Hematopoietic multipotent progenitor cell treated with erythropoietin and hydrocortisone succinate and interleukin-3 and kit ligand, for 17 days (in vitro differentiated cells): ENCODE data around the gene PPP2R2D.
"Not testable (repeated sequence)": the region's sequence is repeated elsewhere in the genome, so short reads cannot be mapped to it uniquely, and the experiment has no call there.

Source experiments
- DNase-seq: peaks from one replicate; pipeline ENCODE4 v3.0.0-alpha.2; 2015; ENCODE audit warnings: low spot score

Gene PPP2R2D

DNA sequence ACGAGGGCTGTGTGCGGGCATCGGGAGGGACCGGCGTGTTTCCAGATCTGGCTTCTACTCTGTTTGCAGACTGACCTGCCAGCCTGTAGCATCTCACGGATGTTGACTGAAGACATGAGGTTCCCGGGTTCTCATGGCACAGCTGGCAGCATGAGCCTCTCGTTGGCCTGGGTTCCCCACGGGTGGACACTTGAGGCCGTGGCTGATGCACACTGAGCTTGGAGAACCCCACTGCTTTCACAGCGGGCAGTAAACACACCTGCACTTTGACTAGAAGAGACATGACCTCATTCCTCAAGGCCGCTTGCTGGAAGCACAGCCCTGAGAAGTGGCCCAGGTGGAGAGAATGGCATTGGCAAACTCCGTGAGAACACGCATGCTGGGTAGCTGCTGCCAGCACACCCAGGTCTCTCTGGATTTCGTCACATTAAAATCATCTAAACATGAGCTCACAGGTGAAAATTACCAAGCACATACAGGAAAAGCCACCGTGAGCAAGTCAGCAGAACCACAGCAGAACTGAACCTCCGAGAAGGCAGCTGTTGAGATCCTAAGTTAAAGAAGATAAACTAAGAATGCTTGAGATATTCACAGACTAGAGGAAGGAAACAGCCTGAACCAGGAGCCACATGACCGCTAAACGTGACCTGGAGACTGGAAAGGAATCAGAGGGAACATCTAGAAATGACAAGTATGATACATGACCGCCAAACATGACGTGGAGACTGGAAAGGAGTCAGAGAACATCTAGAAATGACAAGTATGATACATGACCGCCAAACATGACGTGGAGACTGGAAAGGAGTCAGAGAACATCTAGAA, 48.4 kb downstream of the PPP2R2D start:
- DNase-seq: no peak

DNA sequence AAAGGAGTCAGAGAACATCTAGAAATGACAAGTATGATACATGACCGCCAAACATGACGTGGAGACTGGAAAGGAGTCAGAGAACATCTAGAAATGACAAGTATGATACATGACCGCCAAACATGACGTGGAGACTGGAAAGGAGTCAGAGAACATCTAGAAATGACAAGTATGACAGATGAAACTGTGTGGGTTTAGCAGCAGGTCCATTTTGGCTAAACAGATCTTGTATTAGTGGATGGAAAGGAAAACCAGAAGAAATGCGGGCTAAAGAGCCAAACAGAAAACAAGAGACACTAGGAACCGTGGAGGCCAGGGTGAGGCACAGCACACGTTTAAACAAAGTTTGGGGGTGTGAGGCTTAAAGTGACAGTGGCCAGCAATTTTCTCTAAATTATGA, 49.1 kb downstream of the PPP2R2D start:
- not testable (repeated sequence) for DNase-seq

DNA sequence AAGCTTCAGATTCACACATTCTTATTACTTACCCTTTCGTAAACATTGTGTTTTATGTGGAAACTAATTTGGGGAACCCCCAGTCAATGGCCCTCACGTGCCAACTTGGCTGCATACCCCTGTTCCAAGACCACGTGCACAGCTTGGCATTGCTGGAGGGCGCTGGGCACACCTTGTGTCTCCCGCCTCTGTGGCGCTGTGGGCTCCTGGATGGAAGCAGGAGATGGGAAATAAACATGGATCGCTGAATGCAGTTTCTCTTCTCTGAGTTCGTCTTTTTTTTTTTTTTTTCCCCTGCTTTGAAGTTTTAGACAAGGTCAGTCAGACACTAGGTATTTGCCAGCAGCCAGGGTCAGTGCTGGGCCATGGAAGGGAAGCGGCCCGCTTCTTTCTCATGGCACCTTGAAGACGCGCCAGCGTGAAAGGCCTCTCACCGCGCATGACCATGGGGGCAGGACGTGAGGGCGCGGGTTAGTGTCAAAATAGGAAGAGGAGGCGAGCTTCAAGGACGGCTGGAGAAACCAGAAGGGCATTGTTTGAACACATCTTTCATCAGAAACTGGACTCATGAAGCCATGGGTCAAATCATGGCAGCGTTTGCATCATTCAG, 53.7 kb downstream of the PPP2R2D start:
- no peak for DNase-seq

DNA sequence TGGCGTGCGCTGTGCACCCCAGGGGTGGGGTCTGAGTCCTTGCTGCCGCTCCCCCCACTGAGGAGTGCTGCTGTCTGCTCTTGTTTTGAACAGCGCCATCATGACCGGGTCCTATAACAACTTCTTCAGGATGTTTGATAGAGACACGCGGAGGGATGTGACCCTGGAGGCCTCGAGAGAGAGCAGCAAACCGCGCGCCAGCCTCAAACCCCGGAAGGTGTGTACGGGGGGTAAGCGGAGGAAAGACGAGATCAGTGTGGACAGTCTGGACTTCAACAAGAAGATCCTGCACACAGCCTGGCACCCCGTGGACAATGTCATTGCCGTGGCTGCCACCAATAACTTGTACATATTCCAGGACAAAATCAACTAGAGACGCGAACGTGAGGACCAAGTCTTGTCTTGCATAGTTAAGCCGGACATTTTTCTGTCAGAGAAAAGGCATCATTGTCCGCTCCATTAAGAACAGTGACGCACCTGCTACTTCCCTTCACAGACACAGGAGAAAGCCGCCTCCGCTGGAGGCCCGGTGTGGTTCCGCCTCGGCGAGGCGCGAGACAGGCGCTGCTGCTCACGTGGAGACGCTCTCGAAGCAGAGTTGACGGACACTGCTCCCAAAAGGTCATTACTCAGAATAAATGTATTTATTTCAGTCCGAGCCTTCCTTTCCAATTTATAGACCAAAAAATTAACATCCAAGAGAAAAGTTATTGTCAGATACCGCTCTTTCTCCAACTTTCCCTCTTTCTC, 55.0 kb downstream of the PPP2R2D start:
- no peak for DNase-seq

DNA sequence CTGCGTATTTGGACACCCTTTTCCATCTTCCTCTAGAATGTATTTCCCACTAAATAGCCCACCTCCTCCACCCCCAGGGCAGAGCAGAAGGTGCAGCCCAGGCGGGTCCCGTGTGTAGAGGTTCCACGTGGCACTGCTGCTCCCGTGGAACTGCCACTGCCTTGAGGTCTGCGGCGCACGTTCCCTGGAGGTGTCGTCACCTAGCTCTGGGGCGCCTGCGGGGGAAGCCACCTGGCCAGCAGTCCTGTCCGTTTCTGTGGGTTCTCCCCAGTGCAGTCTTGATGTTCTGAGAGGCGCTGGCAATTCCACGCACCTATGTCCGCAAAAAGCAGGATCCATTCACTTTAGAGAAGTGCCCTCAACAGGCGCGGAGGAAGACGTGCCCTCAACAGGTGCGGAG, 59.0 kb downstream of the PPP2R2D start:
- no peak for DNase-seq

DNA sequence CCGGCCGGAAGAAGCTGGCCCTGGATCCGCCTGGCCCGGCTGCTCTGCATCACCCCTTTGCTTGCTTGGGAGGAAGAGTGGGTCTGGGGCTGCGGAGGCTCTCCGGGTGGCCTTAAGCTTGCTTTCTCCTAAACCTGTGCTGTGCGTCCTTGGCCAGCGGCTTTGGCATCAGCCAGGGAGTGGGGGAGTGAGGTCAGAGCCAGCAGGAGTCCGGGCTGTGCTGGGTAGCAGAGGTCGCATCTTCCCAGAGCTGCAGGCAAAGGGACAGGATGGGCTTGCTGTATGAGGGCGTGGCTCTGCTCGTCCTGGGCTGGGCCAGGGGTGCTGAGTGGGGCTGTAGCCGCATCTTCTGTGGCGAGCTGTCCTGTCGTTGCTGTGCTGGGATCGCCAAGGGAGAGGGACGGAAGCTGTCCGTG, 59.8 kb downstream of the PPP2R2D start:
- no peak for DNase-seq

DNA sequence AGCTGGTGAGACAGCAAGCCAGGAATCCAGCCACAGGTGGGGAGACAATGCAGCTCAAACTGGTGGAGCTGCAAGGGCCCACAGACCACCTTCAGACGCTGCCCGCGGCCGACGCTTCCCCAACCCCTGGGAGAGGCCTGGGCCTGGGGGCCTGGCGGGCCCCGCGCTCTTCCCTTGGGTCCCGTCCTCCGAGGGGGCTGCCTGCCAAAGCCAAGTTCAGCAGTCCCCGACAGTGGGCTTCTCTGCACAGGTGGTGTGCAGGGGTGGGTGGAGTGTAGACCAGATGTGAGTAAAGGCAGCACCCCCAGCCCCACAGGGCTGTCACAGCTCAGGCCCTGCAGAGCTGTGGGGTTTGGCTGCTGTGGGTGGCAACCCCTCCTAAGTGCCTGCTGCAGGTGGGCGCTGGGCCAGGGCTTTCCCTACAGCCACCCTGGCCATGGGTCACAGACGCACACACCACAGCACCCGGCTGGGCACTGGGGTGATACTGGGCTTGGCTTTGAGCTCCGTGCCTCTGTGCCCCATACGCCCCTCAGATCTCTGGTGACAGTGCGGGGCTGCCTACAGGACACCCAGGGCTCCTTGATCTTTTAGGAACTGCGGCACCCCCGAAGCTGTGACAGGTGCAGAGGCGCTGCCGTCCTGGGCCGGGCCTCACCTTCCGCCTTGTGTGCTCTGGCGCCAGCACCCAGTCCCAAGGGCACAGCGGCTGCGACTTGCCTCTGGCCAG, 60.4 kb downstream of the PPP2R2D start:
- no peak for DNase-seq

DNA sequence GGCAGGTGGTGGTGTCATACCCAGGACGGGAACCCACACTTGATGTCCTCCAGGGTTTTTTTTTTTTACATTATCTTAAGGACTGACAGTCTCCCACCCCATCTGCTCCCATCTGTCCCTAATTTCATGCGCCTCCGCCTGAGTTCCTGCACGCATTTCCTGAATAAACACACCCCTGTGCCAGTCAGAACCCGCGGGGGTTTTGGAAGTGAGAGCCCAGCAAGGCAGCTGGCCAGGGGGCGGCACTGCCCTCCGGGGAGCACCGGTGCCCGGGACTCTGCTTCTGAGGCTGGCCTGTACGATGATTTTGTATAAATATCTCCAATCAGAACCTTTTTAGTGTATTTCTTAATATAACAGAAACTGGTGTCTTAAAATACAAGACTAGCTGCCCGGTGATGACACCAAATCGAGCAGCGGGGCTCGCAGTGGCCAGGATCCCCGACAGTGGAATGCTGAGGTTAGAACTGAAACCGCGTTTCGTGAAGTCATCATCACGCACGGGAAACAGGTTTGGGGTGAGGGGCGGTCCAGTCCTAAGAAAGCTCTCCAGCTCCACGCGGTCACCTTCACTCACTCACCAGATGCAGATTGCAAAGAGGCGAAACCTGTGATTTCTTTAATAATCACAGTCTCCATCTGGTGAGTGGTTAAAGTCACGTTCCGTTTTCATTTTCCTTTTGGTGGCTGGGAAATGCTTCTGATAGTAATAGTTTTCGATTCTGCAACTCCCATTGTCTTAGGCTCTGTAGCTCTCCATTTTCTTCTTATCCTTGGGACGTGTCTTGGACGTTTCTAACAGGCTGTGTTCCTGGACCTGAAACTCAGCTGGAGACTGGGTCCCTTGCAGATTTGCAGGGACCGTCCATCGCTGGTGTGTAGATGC, 61.2 kb downstream of the PPP2R2D start:
- no peak for DNase-seq

DNA sequence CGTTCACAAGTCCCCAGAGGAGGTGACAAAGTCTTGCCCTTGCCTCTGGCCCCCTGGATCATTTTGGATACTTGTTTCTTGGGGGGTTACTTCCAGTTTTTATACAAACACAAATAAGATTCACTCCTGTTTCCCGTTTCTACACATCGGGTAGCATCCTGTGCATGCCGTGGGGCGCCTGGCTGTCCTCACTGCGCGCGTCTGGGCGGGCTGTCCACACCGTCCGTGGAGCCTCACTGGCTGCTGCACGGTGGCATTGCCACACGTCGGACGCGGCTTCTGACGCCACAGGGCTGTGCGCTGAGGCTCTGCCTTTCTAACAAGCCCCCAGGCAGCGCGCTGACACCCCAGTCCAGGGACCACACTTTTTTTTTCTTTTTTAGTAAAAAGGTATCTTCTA, 62.5 kb downstream of the PPP2R2D start:
- no peak for DNase-seq

DNA sequence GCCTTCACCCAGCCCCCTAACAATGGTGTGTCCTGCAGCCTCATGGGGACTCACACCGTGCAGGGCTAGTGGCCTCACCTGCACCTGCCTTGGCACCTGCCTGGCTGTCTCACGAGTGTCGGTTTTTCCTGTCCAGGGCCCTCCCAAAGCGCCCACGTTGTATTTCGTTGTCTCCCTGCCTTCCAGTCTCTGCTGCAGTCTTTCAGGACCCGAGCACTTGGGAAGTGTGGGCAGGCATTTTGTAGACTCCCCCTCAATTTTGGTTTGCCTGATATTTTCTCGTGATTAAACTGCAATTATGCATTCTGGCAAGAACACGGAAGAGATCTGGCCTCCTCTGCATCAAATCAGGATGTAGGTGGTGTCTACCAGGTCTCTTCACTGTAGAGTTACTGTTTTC, 63.0 kb downstream of the PPP2R2D start:
- DNase-seq: no peak

DNA sequence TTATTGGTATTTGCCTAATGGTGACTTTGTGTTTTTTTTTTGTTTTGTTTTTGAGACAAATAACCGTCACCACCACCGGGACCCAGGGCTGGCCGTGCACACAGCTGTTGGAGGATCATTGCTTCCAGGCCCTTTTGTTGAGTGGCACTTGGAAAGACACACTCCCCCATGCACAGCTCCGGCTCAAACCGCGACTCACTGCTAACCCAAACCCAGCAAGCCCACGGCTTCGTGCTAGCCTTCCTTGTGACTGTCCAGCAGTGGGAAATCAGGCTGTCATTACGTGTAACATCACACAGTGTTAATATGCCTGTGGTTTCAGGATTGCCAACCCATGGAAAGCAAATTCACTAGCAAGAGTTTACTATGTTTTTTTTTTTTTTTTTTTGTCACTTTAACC, 63.5 kb downstream of the PPP2R2D start:
- no peak for DNase-seq

DNA sequence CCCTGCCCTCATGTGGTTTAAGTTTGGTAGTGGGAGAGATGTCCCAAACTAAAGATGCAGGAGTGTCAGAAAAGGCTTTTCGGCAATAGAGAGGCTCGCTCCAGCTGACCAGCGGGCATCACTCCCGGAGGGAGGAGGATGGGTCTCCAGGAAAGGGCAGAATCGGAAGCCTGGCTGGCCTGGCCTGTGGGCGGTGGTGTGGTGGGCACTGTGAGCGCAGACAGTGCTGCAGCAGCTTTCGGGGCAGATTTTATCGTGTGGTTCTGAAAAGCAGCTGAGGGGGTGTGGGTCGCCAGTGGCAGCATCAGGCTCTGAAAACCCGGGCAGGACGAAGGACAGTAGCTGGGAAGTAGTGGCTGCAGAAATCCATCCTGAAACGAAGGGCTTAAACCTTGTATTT, 68.1 kb downstream of the PPP2R2D start:
- no peak for DNase-seq

DNA sequence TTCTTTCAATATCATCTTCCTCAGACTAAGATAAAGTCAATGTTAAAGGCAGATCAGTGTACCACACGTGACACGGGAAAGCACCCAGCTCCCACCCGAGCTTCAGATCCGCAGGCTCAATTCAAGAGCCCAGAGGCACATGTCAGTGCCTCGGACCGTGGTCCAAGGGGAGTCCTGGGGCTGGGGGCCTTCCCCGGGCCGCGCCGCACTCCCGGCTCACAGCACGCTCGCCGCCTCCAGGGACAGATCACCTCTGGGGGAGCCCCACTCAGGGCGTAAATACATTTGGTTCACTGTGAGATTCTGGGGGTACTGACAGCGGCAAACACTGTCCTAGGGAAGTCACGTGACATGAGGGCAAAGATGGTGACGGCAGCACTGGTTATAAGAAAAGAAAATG, 70.1 kb downstream of the PPP2R2D start:
- no peak for DNase-seq

DNA sequence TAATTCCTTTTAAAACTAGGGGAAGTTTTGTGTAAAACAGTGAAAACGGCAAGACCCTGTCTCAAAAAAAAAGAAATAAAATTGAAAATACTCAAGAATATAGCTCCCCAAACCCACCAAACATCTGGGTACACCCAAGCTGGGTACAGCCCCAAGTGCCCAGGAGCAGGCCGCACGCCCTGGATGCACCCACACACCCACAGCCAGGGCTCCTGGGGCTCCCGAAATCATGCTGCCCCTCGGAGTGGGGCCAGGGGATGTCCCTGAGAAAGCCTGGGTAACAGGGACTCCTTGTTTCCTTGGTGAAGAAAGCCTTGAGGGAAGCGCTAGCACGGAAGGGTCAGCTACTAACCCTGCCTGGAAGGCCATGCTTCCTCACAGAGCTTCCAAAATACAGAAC, 70.8 kb downstream of the PPP2R2D start:
- DNase-seq: no peak

DNA sequence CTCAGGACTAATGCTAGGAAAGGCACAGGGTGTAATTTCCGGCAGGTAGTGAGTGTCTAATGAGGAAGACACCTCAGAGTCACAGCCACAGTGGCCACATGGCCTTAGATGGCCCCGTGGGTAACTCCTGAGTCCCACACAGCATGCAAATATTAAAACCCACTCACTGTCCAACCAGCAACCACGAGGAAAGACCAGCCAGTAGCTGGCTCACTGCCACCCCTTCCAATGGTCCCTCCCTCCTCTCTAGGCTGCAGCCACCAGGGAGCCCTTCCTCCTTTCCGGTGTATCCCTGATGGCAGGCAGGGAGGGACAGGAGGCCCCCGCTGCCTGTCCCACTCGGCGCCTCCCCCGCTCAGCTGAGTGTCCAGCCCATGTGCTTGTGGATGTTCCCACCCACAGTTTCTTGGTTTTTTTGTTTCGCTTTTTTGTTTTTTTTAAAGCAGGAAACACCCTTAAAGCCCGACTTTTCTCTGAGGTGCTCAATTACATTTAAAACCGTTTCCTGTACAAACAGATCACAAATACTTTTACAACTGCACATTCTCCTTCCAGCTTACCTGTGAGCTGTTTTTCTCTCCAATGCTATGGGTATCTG, 71.8 kb downstream of the PPP2R2D start:
- no peak for DNase-seq

DNA sequence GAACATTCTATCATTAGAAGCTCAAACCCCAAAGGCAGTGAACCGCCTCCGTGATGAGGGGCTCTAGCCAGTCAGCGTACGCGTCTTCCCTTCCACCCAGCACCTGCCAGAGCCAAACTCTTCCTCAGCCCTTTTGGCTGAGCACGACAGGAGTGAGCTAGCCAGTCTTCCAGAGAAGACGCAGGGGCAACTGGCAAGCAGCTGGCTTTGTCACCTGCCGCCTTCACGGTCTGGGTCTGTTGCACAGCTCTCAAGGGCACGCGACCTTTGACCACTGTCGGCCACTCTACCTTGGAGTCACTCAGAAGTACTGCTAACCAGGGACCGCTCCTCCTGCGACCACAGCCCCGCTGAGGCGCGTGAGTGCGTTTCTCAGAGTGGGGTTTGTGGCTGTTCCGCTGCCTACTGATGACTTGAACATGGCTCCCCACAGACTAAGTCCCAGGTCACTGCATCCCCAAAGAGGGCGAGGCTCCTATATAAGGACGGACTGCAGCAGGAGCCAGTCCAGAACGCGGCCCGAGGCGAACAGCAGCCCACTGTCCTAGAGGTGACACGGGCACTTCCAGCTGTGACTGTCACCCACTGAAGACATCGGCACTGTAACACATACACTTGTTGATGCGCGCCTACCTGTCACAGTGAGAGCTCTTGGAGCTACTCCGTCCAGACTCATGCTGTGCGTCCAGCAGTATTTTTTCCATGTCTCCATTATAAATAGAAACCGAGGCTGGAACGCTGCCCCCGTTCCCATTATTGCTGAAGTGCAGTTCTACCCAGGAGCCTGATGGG, 72.5 kb downstream of the PPP2R2D start:
- DNase-seq: no peak

DNA sequence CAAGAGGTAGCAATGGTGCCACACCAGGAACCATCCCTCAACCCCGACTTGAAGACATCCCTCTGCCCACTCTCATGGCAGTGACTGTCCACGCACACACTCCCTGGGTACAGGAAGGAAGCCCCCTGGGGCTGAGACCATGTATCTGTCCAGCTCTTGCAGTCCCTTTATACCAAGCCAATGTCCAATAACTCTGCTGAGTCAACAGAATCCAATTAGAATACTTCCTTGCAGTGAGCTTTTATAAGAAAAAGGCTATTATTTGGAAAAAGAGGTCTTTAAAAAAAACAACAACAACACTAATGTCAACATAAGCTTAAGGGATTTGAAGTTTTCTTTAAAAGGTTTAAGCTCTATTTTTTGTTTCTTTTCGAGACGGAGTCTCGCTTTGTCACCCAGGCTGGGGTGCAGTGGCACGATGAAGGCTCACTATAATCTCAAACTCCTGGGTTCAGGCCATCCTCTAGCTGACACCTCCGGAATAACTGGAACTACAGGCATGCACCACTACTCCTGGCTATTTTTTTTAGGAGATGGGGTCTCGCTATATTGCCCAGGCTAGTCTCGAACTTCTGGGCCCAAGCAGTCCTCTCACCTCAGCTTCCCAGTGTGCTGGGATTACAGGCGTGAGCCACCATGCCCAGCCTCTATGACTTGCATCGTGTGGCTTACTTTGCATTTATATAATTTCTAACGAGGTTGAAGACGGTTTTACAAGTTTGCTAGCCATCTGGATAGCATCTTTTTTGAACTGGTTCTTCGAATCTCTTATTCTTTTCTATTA, 73.4 kb downstream of the PPP2R2D start:
- DNase-seq: no peak

DNA sequence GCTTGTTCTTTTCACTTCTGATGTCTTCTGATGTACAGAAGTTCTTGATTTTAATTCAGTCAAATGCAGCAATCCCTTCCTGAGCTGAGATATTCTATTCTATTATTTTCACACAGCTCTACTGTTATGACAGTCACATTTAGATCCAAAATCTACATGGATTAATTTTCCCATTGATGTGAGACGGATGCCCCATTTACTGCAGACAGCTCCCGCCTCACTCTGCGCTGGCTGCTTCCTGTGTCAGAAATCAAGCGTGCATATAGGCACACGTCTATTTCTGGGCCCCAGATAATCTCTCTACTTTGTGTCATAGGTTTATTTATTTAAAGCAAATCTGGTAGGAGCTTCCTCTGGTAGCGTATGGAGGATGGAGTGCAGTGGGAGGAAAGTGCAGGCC, 74.2 kb downstream of the PPP2R2D start:
- no peak for DNase-seq

DNA sequence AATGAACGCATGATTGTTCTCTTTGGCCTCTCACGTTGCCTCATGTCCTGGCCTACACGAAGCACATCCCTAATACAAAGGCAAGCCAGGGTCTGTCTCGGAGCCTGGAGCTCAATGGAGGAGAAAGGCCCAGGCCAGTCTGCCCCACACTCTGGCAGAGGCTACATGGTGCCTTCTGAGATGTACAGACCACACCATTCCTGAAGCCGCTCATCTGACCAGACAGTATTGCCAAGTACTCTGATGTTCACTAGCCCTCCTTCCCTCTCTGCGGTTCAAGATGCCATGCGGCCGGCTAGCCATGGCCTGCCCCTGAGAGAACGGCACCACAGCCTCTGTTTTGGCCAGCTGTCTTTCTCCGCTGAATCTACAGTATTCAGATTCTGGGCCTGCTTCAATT, 75.0 kb downstream of the PPP2R2D start:
- no peak for DNase-seq
